Muscle of leg (tissue), 11 donors: ENCODE data around the gene CAPN13. TPM values are rescaled to one million over a fixed set of nuclear protein-coding genes. Genes with fewer than 3 reads are reported as not detected.

Source experiments
- DNase-seq: peaks from one replicate; pipeline ENCODE4 v3.0.0; 2013
- H3K27ac ChIP-seq: one replicate; pipeline ENCODE4 v1.5.1; 2013; ENCODE audit warnings: mild to moderate bottlenecking, low read length, control low read depth
- H3K27me3 ChIP-seq: one replicate; pipeline ENCODE4 v1.6.1; 2013; ENCODE audit warnings: low read length; ENCODE audit not compliant: control insufficient read depth, insufficient read depth
- H3K36me3 ChIP-seq: one replicate; pipeline ENCODE4 v1.6.1; 2013; ENCODE audit warnings: low read length; ENCODE audit not compliant: control insufficient read depth, insufficient read depth
- H3K4me1 ChIP-seq: one replicate; pipeline ENCODE4 v1.6.1; 2013; ENCODE audit warnings: low read length; ENCODE audit not compliant: control insufficient read depth, insufficient read depth
- H3K4me3 ChIP-seq: one replicate; pipeline ENCODE4 v1.5.1; 2013; ENCODE audit warnings: low read length, control low read depth
- H3K9me3 ChIP-seq: replicated peaks from 2 replicates; pipeline ENCODE4 v1.6.1; 2013; ENCODE audit warnings: low read depth, low read length; ENCODE audit not compliant: control insufficient read depth
- WGBS: methylation state at CpG from one replicate; pipeline ENCODE4 v1.1.5; 2013; ENCODE audit warnings: missing lambda C conversion rate; ENCODE audit not compliant: insufficient coverage; 5-methylcytosine and 5-hydroxymethylcytosine counted together
- polyA plus RNA-seq, 8 donors: library from polyadenylated mRNA; unstranded; fragments of 120-200 nt; gene quantifications; one replicate each; pipeline versions ENCODE4 v1.2.1 to v1.2.3, GENCODE V29; 2013; ENCODE audit warnings: inconsistent platforms in 1 of 8, low replicate concordance in 1 of 8; ENCODE audit not compliant: insufficient read length in 8 of 8, insufficient read depth in 1 of 8
- total RNA-seq: library from RNA; stranded (reverse); fragments of 120-200 nt; gene quantifications from one replicate; pipeline ENCODE4 v1.2.4, GENCODE V29; 2013

Gene CAPN13
- total and polyA plus RNA-seq, 9 donors, result 0.05 to 1.7 (median 0.61) TPM; not detected in 6

GRCh38 chr2:30753630-30754029 is 53.6 kb downstream of the CAPN13 start:
- 60% methylated on average over 4 of the region's 6 CpGs for WGBS

GRCh38 chr2:30752811-30753210 is 54.4 kb downstream of the CAPN13 start:
- Histone ChIP-seq H3K4me3 (no peak overlapping the region), H3K36me3 (no peaks in the 10 kb centered on the region), H3K27ac (no peak overlapping the region), H3K27me3 (peaks cover 5% of the 10 kb centered on the region), H3K4me1 (peaks cover 14% of the 10 kb centered on the region), H3K9me3 (no peaks in the 10 kb centered on the region)
- 84% methylated on average over 5 of the region's 6 CpGs for WGBS
- no peak for DNase-seq

More at GRCh38 chr2:30753630-30754029, 53.6 kb downstream of the CAPN13 start:
- H3K4me3 ChIP-seq, result no peak overlapping the region
- no peak for DNase-seq
- H3K9me3 ChIP-seq, result no peaks in the 10 kb centered on the region
- peaks cover 16% of the 10 kb centered on the region for H3K4me1 ChIP-seq
- peaks cover 5% of the 10 kb centered on the region for H3K27me3 ChIP-seq
- H3K36me3 ChIP-seq, result no peaks in the 10 kb centered on the region
- no peak overlapping the region for H3K27ac ChIP-seq

GRCh38 chr2:30747206-30747605 is 60.0 kb downstream of the CAPN13 start:
- Histone ChIP-seq H3K27ac (no peak overlapping the region), H3K4me1 (no peaks in the 10 kb centered on the region), H3K9me3 (no peaks in the 10 kb centered on the region), H3K27me3 (no peaks in the 10 kb centered on the region), H3K36me3 (no peaks in the 10 kb centered on the region), H3K4me3 (no peak overlapping the region)
- no peak for DNase-seq
- 88% methylated on average over 1 of the region's 3 CpGs for WGBS

- no peaks in the 10 kb centered on the region for H3K9me3 ChIP-seq
- no peak for DNase-seq
- no peaks in the 10 kb centered on the region for H3K27me3 ChIP-seq
- no peak overlapping the region for H3K27ac ChIP-seq
- H3K4me3 ChIP-seq, result no peak overlapping the region
- no peaks in the 10 kb centered on the region for H3K4me1 ChIP-seq
- H3K36me3 ChIP-seq, result no peaks in the 10 kb centered on the region
- WGBS, result 100% methylated on average over 2 of the region's 2 CpGs
These were observed 62.4 kb downstream of the CAPN13 start for GRCh38 chr2:30744823-30745222.

GRCh38 chr2:30741576-30741975 is 65.7 kb downstream of the CAPN13 start:
- WGBS, result 58% methylated on average over 5 of the region's 7 CpGs
- no peak for DNase-seq

GRCh38 chr2:30738141-30738911 is 68.9 kb downstream of the CAPN13 start:
- no peak overlapping the region for H3K27ac ChIP-seq
- H3K36me3 ChIP-seq, result no peaks in the 10 kb centered on the region
- no peaks in the 10 kb centered on the region for H3K4me1 ChIP-seq
- no peaks in the 10 kb centered on the region for H3K9me3 ChIP-seq
- peaks cover 5% of the 10 kb centered on the region for H3K27me3 ChIP-seq
- H3K4me3 ChIP-seq, result no peak overlapping the region
- no peak for DNase-seq
- 86% methylated on average over 6 of the region's 7 CpGs for WGBS

More at GRCh38 chr2:30741576-30741975, 65.7 kb downstream of the CAPN13 start:
- H3K4me1 ChIP-seq, result no peaks in the 10 kb centered on the region
- no peak overlapping the region for H3K27ac ChIP-seq
- H3K9me3 ChIP-seq, result no peaks in the 10 kb centered on the region
- H3K4me3 ChIP-seq, result no peak overlapping the region
- no peaks in the 10 kb centered on the region for H3K36me3 ChIP-seq
- H3K27me3 ChIP-seq, result no peaks in the 10 kb centered on the region

GRCh38 chr2:30737326-30737610 is 70.0 kb downstream of the CAPN13 start:
- peaks cover 5% of the 10 kb centered on the region for H3K27me3 ChIP-seq
- no peaks in the 10 kb centered on the region for H3K36me3 ChIP-seq
- 73% methylated on average over 8 of the region's 8 CpGs for WGBS
- H3K4me3 ChIP-seq, result no peak overlapping the region
- no peak for DNase-seq
- no peaks in the 10 kb centered on the region for H3K4me1 ChIP-seq
- H3K27ac ChIP-seq, result no peak overlapping the region
- no peaks in the 10 kb centered on the region for H3K9me3 ChIP-seq

GRCh38 chr2:30736461-30737325 is 70.6 kb downstream of the CAPN13 start:
- no peaks in the 10 kb centered on the region for H3K36me3 ChIP-seq
- H3K27me3 ChIP-seq, result peaks cover 5% of the 10 kb centered on the region
- WGBS, result 81% methylated on average over 17 of the region's 18 CpGs
- no peak overlapping the region for H3K4me3 ChIP-seq
- H3K9me3 ChIP-seq, result no peaks in the 10 kb centered on the region
- H3K27ac ChIP-seq, result no peak overlapping the region
- H3K4me1 ChIP-seq, result no peaks in the 10 kb centered on the region
- no peak for DNase-seq

- no peak for DNase-seq
- no peak overlapping the region for H3K4me3 ChIP-seq
- peaks cover 8% of the 10 kb centered on the region for H3K27me3 ChIP-seq
- no peak overlapping the region for H3K27ac ChIP-seq
- H3K36me3 ChIP-seq, result no peaks in the 10 kb centered on the region
- no peaks in the 10 kb centered on the region for H3K4me1 ChIP-seq
- 78% methylated on average over 9 of the region's 15 CpGs for WGBS
- H3K9me3 ChIP-seq, result no peaks in the 10 kb centered on the region
These were observed 73.2 kb downstream of the CAPN13 start for GRCh38 chr2:30733876-30734520.

GRCh38 chr2:30732876-30733275 is 74.4 kb downstream of the CAPN13 start:
- H3K36me3 ChIP-seq, result no peaks in the 10 kb centered on the region
- no peak overlapping the region for H3K4me3 ChIP-seq
- no peak overlapping the region for H3K27ac ChIP-seq
- DNase-seq, result no peak
- no peaks in the 10 kb centered on the region for H3K4me1 ChIP-seq
- H3K9me3 ChIP-seq, result no peaks in the 10 kb centered on the region
- H3K27me3 ChIP-seq, result peaks cover 8% of the 10 kb centered on the region
- 94% methylated on average over 3 of the region's 4 CpGs for WGBS
